Transverse colon (tissue), 4 donors: ENCODE results near the gene ESAM. TPM values are rescaled to one million over a fixed set of nuclear protein-coding genes. Genes with fewer than 3 reads are reported as not detected.

Experiments
- DNase-seq: peaks from one replicate; pipeline ENCODE4 v3.0.0-alpha.2; 2019
- H3K27ac ChIP-seq, 4 donors: fragments of 200-600 bp; sonication (generic); 2 replicates each; pipeline ENCODE4 v1.5.1; 2016 to 2018; ENCODE audit warnings: inconsistent platforms in 4 of 4
- H3K27me3 ChIP-seq: fragments of 200-600 bp; sonication (generic); 2 replicates; pipeline ENCODE4 v1.5.1; 2017; ENCODE audit warnings: inconsistent platforms
- H3K36me3 ChIP-seq, 4 donors: fragments of 200-600 bp; sonication (generic); 2 replicates each; pipeline ENCODE4 v1.5.1; 2017 to 2019; ENCODE audit warnings: inconsistent platforms in 4 of 4
- H3K4me1 ChIP-seq, 4 donors: fragments of 200-600 bp; sonication (generic); 2 replicates each; pipeline ENCODE4 v1.5.1; 2017 to 2020; ENCODE audit warnings: inconsistent platforms in 4 of 4
- H3K4me3 ChIP-seq, 4 donors: fragments of 200-600 bp; sonication (generic); 1 replicate in 1 of 4; 2 replicates in 3 of 4; pipeline versions ENCODE4 v1.5.1 to v1.6.1; 2017 to 2019; ENCODE audit warnings: inconsistent platforms in 4 of 4
- H3K9me3 ChIP-seq, 2 donors: fragments of 200-600 bp; sonication (generic); 2 replicates each; pipeline ENCODE4 v1.5.1; 2017 to 2019; ENCODE audit warnings: inconsistent platforms in 2 of 2
- CTCF ChIP-seq, 5 experiments: fragments of 200-600 bp in 3 of 5; fragments of 450-650 bp in 2 of 5; sonication (generic) in 3 of 5; IDR thresholded peaks; 1 replicate in 2 of 5; 2 replicates in 3 of 5; pipeline ENCODE4 v1.5.1; 2016 to 2017; ENCODE audit warnings: antibody characterized with exemption in 5 of 5, inconsistent platforms in 3 of 5, mild to moderate bottlenecking in 2 of 5, moderate library complexity in 1 of 5
- EP300 ChIP-seq: sonication (generic); formaldehyde crosslinking; IDR thresholded peaks from one replicate; pipeline ENCODE4 v1.6.1; 2017; ENCODE audit warnings: antibody characterized with exemption, low read depth
- POLR2A ChIP-seq: fragments of 450-650 bp; IDR thresholded peaks from one replicate; pipeline ENCODE4 v1.6.1; 2016; ENCODE audit warnings: antibody characterized with exemption, mild to moderate bottlenecking, moderate library complexity
- POLR2AphosphoS5 ChIP-seq, 3 donors: sonication (generic); formaldehyde crosslinking; IDR thresholded peaks; one replicate each; pipeline ENCODE4 v1.6.1; 2016; ENCODE audit warnings: antibody characterized with exemption in 3 of 3
- WGBS, 2 donors: methylation state at CpG; one replicate each; pipeline ENCODE4 v1.1.5; 2018; ENCODE audit warnings: low coverage in 1 of 2; 5-methylcytosine and 5-hydroxymethylcytosine counted together
- in situ Hi-C, 4 donors: fragments of 200-750 bp; cut with MboI; loops; one replicate each; pipeline versions ENCODE4 v1.15.0 to v1.15.1; 2017; ENCODE audit warnings: low sequenced_read_pairs in 3 of 4, low pct_ligation_motif_present in 1 of 4, low pct_unique_long_range_greater_than_20kb in 1 of 4
- intact Hi-C: fragments of 100-400 bp; cut with DNase I; formaldehyde crosslinking; loops from one replicate; pipeline ENCODE4 v1.15.1; 2023; ENCODE audit warnings: low total_unique reads
- total RNA-seq, 4 donors: library from RNA; depleted of rRNA; stranded (reverse); fragments of >200 nt; gene quantifications; one replicate each; pipeline ENCODE4 v1.1.0, GENCODE V29; 2016

ESAM gene
- total RNA-seq, 4 donors from 2014 or later: 5.8 to 10.1 (median 6.5) TPM

GRCh38 chr11:124747406-124748099 lies 14.5 kb downstream of the ESAM start:
- DNase-seq: no peak
- in situ Hi-C loops: no loop called here
- Histone ChIP-seq H3K36me3 (no peaks in the 10 kb centered on the region), H3K9me3 (no peaks in the 10 kb centered on the region), H3K4me1 (peaks cover 6 to 60% (median 36%) of the 10 kb centered on the region in 4 donors), H3K4me3 (peak overlapping the region in 1 of 4 donors; percentile 61), H3K27ac (peak overlapping the region; percentile 75 to 87 (median 83)), H3K27me3 (peaks cover 58% of the 10 kb centered on the region)
- intact Hi-C loops: no loop called here
- 74 to 80% methylated on average over 2 to 14 of the region's 14 CpGs for WGBS, 2 donors
- no peak for TF ChIP-seq POLR2AphosphoS5 (IDR thresholded peaks at IDR 0.05)
- TF ChIP-seq CTCF (IDR thresholded peaks at IDR 0.05): no peak

- no peaks in the 10 kb centered on the region for H3K36me3 ChIP-seq
- peak overlapping the region; percentile 36 to 61 (median 44) for H3K4me3 ChIP-seq
- H3K4me1 ChIP-seq: peaks cover 6 to 54% (median 31%) of the 10 kb centered on the region in 4 donors
- intact Hi-C loops: no loop called here
- no peaks in the 10 kb centered on the region for H3K9me3 ChIP-seq
- peak overlapping the region; percentile 75 to 87 (median 83) for H3K27ac ChIP-seq
- in situ Hi-C loops: no loop called here
- 1% methylated on average over 37 of the region's 37 CpGs; no CpG with 5 or more reads in 1 of the 2 donors for WGBS, 2 donors
- TF ChIP-seq EP300 (no peak), POLR2A (peak; percentile 92), POLR2AphosphoS5 (IDR thresholded peaks at IDR 0.05) (peak; percentile 84 to 94 (median 90)), CTCF (IDR thresholded peaks at IDR 0.05) (peak; percentile 42 to 76 (median 50))
- peak; percentile 94 for DNase-seq
- H3K27me3 ChIP-seq: peaks cover 60% of the 10 kb centered on the region
Observed at GRCh38 chr11:124746621-124747243, 15.4 kb downstream of the ESAM start.

- Histone ChIP-seq H3K27ac (peak overlapping the region; percentile 75 to 87 (median 83)), H3K27me3 (peaks cover 62% of the 10 kb centered on the region), H3K4me1 (peaks cover 7 to 49% (median 31%) of the 10 kb centered on the region in 4 donors), H3K9me3 (no peaks in the 10 kb centered on the region), H3K36me3 (no peaks in the 10 kb centered on the region), H3K4me3 (peak overlapping the region; percentile 36 to 61 (median 44))
- 4% methylated on average over 40 of the region's 41 CpGs; no CpG with 5 or more reads in 1 of the 2 donors for WGBS, 2 donors
- in situ Hi-C loops (no loop called here), intact Hi-C loops (no loop called here)
- DNase-seq: peak; percentile 68
- TF ChIP-seq POLR2A (no peak), EP300 (no peak), POLR2AphosphoS5 (IDR thresholded peaks at IDR 0.05) (no peak), CTCF (IDR thresholded peaks at IDR 0.05) (peak; percentile 17 to 70 (median 26))
Observed at GRCh38 chr11:124745835-124746620, 16.1 kb downstream of the ESAM start.

- H3K4me1 ChIP-seq: peaks cover 14 to 47% (median 37%) of the 10 kb centered on the region in 4 donors
- DNase-seq: no peak
- H3K4me3 ChIP-seq: peak overlapping the region in 3 of 4 donors; percentile 37 to 61 (median 50)
- 65% methylated on average over 44 of the region's 44 CpGs; no CpG with 5 or more reads in 1 of the 2 donors for WGBS, 2 donors
- intact Hi-C loops: no loop called here
- peaks cover 69% of the 10 kb centered on the region for H3K27me3 ChIP-seq
- TF ChIP-seq CTCF (IDR thresholded peaks at IDR 0.05): no peak
- in situ Hi-C loops: no loop called here
- H3K36me3 ChIP-seq: no peaks in the 10 kb centered on the region
- H3K9me3 ChIP-seq: no peaks in the 10 kb centered on the region
- H3K27ac ChIP-seq: no peak overlapping the region
Observed at GRCh38 chr11:124745270-124745834, 16.7 kb downstream of the ESAM start.
